GM12891 (cell line): ENCODE data around the gene ITPKA.

Source experiments
- DNase-seq: peaks from one replicate; pipeline ENCODE4 v3.0.0; 2011; ENCODE audit warnings: low spot score; ENCODE audit not compliant: insufficient read length
- FAIRE-seq: peaks from 2 replicates; lab custom pipeline; 2011; peaks lifted over from hg19 to GRCh38; lab: Jason Lieb, UNC
- PAX5 ChIP-seq: IDR thresholded peaks from 2 replicates; pipeline ENCODE4 v1.6.1; 2011; ENCODE audit warnings: low read length, moderate library complexity, mild to moderate bottlenecking; ENCODE audit not compliant: insufficient read depth, severe bottlenecking
- POLR2A ChIP-seq: IDR thresholded peaks from 2 replicates; pipeline ENCODE4 v1.6.1; 2011; ENCODE audit warnings: low read depth, low read length, control low read depth
- POLR2AphosphoS5 ChIP-seq: IDR thresholded peaks from 2 replicates; pipeline ENCODE4 v1.6.1; 2011; ENCODE audit warnings: low read depth, low read length, control low read depth
- POU2F2 ChIP-seq: IDR thresholded peaks from 2 replicates; pipeline ENCODE4 v1.6.1; 2011; ENCODE audit warnings: low read depth, mild to moderate bottlenecking, control low read depth, low read length, moderate library complexity
- SPI1 ChIP-seq: IDR thresholded peaks from 2 replicates; pipeline ENCODE4 v1.6.1; 2011; ENCODE audit warnings: low read depth, low read length, control low read depth
- TAF1 ChIP-seq: IDR thresholded peaks from 2 replicates; pipeline ENCODE4 v1.6.1; 2011; ENCODE audit warnings: low read depth, low read length, control low read depth

Gene ITPKA

GRCh38 chr15:41510728-41511127 is 17.1 kb downstream of the ITPKA start:
- DNase-seq (no peak), FAIRE-seq (no peak)
- TF ChIP-seq TAF1: no peak
- no peak for TF ChIP-seq PAX5
- no peak for TF ChIP-seq SPI1
- no peak for TF ChIP-seq POLR2A
- no peak for TF ChIP-seq POLR2AphosphoS5
- no peak for TF ChIP-seq POU2F2

- FAIRE-seq: no peak
- no peak for TF ChIP-seq SPI1
- TF ChIP-seq POU2F2: no peak
- no peak for TF ChIP-seq TAF1
- no peak for TF ChIP-seq POLR2A
- no peak for TF ChIP-seq PAX5
- no peak for TF ChIP-seq POLR2AphosphoS5
- DNase-seq: no peak
Measured at GRCh38 chr15:41511331-41511898, 17.7 kb downstream of the ITPKA start.

- TF ChIP-seq POLR2AphosphoS5: no peak
- no peak for TF ChIP-seq POLR2A
- TF ChIP-seq POU2F2: no peak
- no peak for TF ChIP-seq TAF1
- no peak for TF ChIP-seq PAX5
- no peak for TF ChIP-seq SPI1
- no peak for FAIRE-seq
- no peak for DNase-seq
Measured at GRCh38 chr15:41511899-41512369, 18.3 kb downstream of the ITPKA start.

DNA sequence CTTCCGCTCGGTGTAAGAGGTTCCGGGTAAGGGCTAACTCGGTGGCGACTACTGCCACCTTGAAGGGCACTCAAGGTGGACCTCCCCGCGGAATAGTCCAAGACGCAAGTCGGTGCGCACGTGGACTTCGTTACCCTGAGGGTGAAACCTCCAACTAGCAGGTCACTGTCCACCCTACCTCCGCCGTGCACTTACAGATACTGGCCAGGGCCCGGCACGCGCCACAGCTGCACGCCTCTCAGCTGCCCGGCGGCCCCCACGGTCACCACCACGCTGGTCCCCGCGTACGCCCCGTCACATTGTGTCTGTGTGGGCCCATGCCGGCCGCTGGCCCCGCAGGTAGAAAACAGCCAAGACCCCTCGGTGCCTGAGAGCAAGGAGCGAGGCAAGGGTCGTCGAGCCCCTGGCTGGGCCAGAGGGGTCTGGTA is 18.9 kb downstream of the ITPKA start:
- TF ChIP-seq SPI1 (no peak), POLR2A (no peak), PAX5 (no peak), TAF1 (no peak), POU2F2 (no peak), POLR2AphosphoS5 (no peak)
- FAIRE-seq: no peak

DNA sequence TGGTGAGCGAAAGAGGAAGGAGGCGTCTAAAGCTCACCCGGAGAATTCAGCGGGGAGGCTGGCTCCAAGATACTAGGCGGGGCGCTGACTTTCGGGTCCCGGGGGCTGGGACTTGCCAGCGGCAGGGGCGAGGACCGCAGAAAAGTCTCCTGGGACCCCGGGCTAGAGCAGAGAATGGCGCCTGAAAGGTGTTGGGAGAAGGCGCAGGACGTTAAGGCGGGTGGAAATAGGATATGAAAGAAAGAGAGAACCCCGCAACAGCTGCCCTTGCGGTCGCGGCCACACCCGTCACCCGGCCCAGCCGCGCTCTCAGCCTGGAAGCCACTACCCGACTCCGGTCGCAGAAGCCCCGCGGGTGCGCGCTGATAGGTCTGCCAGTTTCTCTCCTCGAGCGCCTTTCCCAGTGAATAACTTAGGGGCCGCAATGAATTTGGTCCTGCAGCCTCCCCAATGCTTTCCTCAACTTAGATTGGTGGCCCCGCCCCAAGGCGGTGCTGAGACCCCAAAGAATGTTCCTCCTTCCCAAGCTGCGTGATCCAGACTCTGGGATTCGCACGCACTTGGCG is 19.3 kb downstream of the ITPKA start:
- peak; percentile 56 for DNase-seq
- FAIRE-seq: peak; percentile 63
- TF ChIP-seq SPI1: no peak
- TF ChIP-seq POU2F2: no peak
- no peak for TF ChIP-seq PAX5
- no peak for TF ChIP-seq TAF1
- no peak for TF ChIP-seq POLR2A
- no peak for TF ChIP-seq POLR2AphosphoS5

More for the DNA sequence above, 18.9 kb downstream of the ITPKA start:
- DNase-seq: no peak

DNA sequence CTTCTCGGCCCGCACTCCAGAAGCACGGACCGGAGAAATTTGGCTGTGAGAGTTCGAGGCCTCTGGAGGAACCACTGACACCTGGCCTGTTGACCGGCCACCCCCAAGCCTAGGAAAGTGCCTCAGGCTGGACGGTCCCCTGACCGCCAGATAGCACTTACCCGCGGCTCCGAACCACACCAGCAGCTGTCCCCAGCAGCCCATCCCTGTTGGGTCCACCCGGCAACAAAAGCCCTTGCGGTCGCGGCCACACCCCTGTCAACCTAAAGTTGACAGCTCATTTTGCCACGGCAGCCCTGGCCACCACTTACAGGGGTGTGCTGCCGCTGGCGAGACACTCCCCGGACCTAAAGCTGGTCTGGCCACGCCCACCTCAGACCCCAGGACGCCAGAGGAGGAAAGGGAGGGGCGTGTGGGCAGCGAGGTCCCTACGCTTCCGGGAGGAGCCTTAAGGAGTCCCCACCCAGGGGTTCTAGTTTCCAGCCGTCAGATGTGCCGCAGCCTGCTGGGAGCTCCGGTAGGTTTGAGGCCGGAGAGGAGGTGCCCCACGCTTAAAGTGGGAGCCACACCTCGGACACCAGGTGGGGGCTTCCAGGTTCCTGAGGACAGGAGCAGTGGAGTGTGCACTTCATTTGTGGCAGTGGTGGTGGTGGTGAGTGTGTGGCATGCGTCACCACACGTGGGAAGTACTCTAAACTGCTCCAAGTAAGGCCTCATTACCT is 20.0 kb downstream of the ITPKA start, which contains the start of gene LTK:
Gene LTK, minus strand, starts transcription at position 322 of the 722 bp plus-strand sequence. Its CDS starts 118 bp downstream, at position 204.
- no peak for DNase-seq
- no peak for FAIRE-seq

GRCh38 chr15:41517895-41518449 is 24.3 kb downstream of the ITPKA start:
- DNase-seq: no peak
- no peak for FAIRE-seq
- no peak for TF ChIP-seq SPI1
- TF ChIP-seq POLR2AphosphoS5: no peak
- TF ChIP-seq TAF1: no peak
- TF ChIP-seq POU2F2: no peak

More for the DNA sequence above, 20.0 kb downstream of the ITPKA start, which contains the start of gene LTK:
- TF ChIP-seq POLR2A: no peak
- TF ChIP-seq POLR2AphosphoS5: no peak
- TF ChIP-seq PAX5: no peak
- TF ChIP-seq TAF1: no peak
- TF ChIP-seq POU2F2: no peak
- no peak for TF ChIP-seq SPI1

GRCh38 chr15:41520636-41521035 is 27.0 kb downstream of the ITPKA start:
- TF ChIP-seq TAF1: no peak
- TF ChIP-seq POLR2AphosphoS5: no peak
- no peak for TF ChIP-seq PAX5
- TF ChIP-seq POLR2A: no peak
- TF ChIP-seq SPI1: no peak
- no peak for TF ChIP-seq POU2F2
- DNase-seq (no peak), FAIRE-seq (no peak)

GRCh38 chr15:41521614-41522013 is 27.9 kb downstream of the ITPKA start:
- no peak for DNase-seq
- TF ChIP-seq POLR2A: no peak
- no peak for TF ChIP-seq TAF1
- TF ChIP-seq SPI1: no peak
- no peak for TF ChIP-seq POLR2AphosphoS5
- no peak for TF ChIP-seq PAX5
- TF ChIP-seq POU2F2: no peak
- no peak for FAIRE-seq

DNA sequence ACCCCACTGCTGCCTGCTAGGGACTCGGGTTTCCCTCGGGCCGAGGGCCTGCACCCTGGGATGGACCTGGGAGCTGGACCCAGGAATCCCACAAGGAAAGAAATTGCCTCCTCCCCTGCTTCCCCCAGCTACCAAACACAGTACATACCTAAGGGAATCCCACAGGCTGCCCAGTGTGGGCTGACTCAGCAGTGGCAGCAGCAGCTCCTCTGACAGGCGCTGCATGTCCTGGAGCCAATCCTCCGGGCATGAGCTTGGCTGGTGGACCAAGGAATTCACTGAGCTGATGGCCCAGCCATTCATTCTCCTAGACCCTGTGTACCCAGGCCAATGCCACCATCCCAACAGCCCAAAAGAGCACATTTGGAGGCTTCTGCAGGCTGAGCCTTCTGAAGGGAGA is 29.4 kb downstream of the ITPKA start:
- FAIRE-seq (no peak), DNase-seq (no peak)
- TF ChIP-seq PAX5 (no peak), POLR2AphosphoS5 (no peak), TAF1 (no peak), POLR2A (no peak), SPI1 (no peak), POU2F2 (no peak)
